ENCODE measurements around the gene IRX4.

Gene IRX4

DNA sequence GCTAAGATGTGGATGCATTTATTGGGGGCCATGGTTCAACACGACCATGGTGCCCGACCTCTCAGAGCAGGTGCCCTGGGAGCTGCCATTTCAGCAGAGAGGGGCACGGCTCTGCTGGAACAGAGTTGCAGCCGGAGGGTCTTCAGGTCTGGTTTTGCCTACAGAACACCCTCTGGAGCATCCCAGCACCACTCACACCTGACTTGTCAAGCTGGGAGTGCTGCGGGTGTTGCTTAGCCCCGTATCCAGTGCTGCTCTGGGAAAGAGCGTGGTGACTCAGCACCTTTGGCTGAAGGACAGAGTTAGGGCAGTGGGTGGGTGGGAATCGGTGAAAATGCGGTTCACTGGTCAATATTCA lies 36.5 kb upstream of the IRX4 start:
- Mint-ChIP-seq H3K4me3 (no peak overlapping the region), H3K36me3 (ENCODE audit: low read depth) (no peaks in the 10 kb centered on the region), H3K27me3 (no peaks in the 10 kb centered on the region), H3K27ac (no peak overlapping the region), H3K4me1 (ENCODE audit: low read depth) (no peaks in the 10 kb centered on the region), H3K9me3 (no peaks in the 10 kb centered on the region)
- intact Hi-C loops (cut with micrococcal nuclease), result no loop called here

DNA sequence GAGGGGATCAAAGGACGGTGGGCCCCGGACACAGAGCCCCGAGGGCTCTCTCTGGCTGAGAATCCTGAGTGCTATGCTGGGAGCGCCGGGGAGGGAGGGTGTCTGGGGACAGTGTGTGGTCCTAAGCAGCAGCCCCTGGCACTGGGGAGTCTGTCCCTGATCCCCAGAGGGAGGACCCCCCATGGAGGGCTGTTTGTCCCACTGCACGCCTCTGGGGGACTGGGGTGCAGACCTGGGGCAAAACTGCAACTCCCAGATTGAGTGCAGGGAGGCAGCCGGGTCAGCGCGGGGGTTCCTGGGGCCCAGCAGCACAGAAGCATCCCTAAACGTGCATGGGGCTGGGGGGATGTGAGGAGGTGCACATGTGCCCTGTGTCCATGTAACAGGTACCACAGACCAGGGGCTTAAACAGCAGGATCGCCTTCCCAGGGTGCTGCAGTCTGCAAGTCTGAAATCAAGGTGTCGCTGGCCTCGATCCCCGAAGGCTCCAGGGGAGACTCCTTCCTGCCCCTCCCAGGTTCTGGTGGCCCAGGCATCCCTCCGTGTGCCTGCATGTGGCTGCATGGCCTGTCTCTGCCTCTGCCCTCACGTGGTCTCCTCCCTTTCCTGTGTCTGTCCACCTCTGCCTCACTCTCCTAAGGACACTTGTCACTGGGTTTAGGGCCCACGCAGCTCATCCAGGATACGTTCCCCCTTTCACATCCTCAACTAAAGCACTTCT lies 35.9 kb upstream of the IRX4 start:
- Mint-ChIP-seq H3K4me3 (no peak overlapping the region), H3K27me3 (no peaks in the 10 kb centered on the region), H3K36me3 (ENCODE audit: low read depth) (no peaks in the 10 kb centered on the region), H3K27ac (no peak overlapping the region), H3K9me3 (no peaks in the 10 kb centered on the region), H3K4me1 (ENCODE audit: low read depth) (no peaks in the 10 kb centered on the region)
- intact Hi-C loops (cut with micrococcal nuclease), result no loop called here

DNA sequence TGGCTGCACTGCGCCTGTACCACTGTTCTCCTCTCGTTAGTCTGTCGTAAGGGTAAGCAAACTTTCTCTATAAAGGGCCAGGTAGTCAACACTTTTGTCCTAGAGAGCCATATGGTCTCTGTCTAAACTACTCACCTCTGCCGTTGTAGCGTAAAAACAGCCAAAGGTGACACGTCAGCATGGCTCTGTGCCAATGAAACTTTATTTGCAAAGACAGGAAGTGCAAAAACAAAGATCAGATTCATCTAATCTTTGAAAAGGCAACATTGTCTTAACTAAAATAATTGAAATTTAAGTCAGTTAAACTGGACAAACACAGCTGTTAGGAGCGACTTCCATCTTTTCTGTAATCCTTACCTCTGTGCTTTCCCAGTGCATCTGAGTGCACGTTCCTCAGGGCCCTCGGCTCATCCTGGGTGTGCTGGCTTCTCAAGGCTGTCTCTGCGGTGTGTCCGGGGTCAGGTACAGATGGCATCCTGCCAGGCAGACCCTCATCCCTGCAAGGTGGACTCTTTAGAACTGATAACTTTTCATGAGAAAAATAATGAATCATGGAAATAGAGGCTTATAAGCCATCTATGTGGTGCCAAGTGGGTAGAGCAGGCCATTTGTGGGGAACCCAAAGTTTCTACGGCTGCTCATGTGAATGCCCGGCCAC lies 35.2 kb upstream of the IRX4 start:
- H3K36me3 Mint-ChIP-seq (ENCODE audit: low read depth), result no peaks in the 10 kb centered on the region
- no peak overlapping the region for H3K27ac Mint-ChIP-seq
- intact Hi-C loops (cut with micrococcal nuclease), result no loop called here
- no peaks in the 10 kb centered on the region for H3K4me1 Mint-ChIP-seq (ENCODE audit: low read depth)
- H3K4me3 Mint-ChIP-seq, result no peak overlapping the region
- no peaks in the 10 kb centered on the region for H3K27me3 Mint-ChIP-seq
- H3K9me3 Mint-ChIP-seq, result no peaks in the 10 kb centered on the region

DNA sequence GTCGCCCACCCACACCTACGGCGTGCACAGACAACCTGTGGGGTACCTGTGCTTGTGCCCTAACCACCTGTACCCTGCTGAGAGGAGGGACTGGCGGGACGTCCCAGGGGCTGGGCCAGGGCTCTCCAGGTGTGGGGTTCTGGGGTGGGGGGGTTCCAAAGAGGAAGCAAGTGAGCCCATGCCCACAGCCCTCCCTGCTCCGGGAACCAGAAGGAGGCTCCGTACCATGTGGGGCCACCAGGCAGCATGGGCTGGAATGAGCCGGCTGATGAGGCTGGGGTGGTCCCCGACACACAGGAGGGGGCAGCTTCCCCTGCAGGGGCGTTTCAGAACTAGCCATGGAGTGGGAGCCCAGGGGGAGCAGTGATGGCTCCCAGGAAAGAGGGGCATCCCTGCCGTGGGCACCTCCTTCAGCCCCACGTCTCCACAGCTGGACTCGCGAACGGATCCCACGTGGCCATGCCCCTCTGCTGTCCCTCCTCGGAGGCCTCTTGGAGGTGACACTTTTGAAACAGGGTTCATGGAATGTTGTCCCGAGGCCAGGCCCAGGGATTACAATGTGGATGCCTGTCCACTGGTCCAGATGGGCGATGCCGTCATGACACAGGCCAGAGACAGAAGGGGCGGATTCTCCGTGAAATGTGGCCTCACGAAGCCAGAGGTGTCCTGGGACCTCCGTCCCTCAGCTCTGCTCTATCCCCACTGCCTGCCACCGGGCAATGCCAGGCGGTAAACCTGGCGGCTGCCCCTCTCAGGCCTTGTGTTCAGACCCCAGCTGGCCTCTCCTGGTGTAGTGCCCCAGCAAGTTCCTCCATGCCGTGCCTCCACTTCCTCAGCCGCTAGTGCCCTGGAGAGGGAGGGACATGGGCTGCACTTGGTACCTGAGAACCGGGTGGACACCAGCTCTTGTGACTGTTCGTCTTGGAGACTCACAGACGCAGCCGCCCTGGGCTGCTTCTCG lies 33.6 kb upstream of the IRX4 start:
- H3K9me3 Mint-ChIP-seq, result no peaks in the 10 kb centered on the region
- intact Hi-C loops (cut with micrococcal nuclease), result no loop called here
- H3K36me3 Mint-ChIP-seq (ENCODE audit: low read depth), result no peaks in the 10 kb centered on the region
- no peaks in the 10 kb centered on the region for H3K4me1 Mint-ChIP-seq (ENCODE audit: low read depth)
- no peak overlapping the region for H3K27ac Mint-ChIP-seq
- no peak overlapping the region for H3K4me3 Mint-ChIP-seq
- no peaks in the 10 kb centered on the region for H3K27me3 Mint-ChIP-seq

DNA sequence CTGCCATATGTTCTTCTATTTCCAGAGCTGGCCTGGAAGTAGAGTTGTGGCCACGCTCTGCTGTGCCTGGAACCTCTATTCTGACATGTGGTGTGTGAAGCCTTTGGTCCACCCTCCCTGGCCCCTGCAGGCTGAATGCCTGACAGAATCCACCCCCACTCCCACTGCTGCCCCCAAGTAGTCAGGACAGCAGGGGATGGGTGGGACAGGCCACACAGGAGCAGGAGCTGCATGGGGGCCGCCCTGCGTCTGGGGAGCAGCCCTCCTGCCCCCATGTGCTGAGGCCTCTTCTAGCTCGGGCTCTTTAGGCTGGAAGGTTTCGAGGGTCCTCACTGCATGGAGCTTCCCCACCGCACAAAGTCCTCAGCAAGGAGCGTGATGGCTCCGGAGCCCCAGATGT lies 32.6 kb upstream of the IRX4 start:
- no peaks in the 10 kb centered on the region for H3K27me3 Mint-ChIP-seq

DNA sequence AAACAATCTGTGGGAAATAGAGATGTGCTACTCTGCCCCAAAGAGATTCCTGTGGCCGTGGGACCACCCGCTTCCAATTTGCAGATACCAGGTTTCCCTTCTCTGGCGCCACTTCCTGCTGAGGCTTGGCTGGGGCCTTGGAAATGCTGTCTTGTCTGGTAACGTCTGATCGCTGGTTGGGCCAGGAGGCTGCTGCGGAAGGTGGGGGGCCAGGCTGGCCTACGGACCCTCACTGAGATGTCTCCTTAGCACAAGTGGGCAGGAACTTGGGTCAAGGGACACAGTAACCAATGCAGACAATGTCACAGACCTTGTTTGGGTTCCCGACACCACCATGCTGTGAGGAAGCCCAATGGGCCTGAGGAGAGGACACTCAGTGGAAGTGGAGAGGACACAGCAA lies 31.7 kb upstream of the IRX4 start:
- H3K4me3 Mint-ChIP-seq, result no peak overlapping the region
- no peaks in the 10 kb centered on the region for H3K4me1 Mint-ChIP-seq (ENCODE audit: low read depth)
- no peaks in the 10 kb centered on the region for H3K27me3 Mint-ChIP-seq
- intact Hi-C loops (cut with micrococcal nuclease), result no loop called here
- no peak overlapping the region for H3K27ac Mint-ChIP-seq
- H3K9me3 Mint-ChIP-seq, result no peaks in the 10 kb centered on the region
- no peaks in the 10 kb centered on the region for H3K36me3 Mint-ChIP-seq (ENCODE audit: low read depth)

More for the DNA sequence above, 32.6 kb upstream of the IRX4 start:
- Mint-ChIP-seq H3K27ac (no peak overlapping the region), H3K9me3 (no peaks in the 10 kb centered on the region), H3K4me3 (no peak overlapping the region), H3K4me1 (ENCODE audit: low read depth) (no peaks in the 10 kb centered on the region), H3K36me3 (ENCODE audit: low read depth) (no peaks in the 10 kb centered on the region)
- intact Hi-C loops (cut with micrococcal nuclease), result no loop called here

DNA sequence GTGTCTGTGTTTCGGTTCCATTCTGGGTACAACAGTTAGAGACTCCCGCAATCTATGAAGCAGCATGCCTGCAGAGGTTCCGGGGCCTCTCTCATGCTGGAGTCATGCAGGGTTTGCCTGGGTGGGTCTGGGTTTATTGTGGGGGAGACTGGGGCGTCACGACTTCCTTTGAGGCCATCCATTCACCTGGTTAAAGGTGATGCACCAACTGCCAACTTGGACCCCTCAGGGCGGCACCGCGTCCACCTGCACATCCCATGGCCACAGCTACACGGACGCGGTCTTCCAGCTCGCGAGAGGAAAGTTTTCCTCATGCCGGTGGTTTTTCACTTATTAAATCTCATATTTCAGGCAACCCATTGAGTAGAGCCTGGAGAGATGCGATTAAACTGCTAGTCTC lies 30.9 kb upstream of the IRX4 start:
- H3K4me1 Mint-ChIP-seq (ENCODE audit: low read depth), result no peaks in the 10 kb centered on the region

DNA sequence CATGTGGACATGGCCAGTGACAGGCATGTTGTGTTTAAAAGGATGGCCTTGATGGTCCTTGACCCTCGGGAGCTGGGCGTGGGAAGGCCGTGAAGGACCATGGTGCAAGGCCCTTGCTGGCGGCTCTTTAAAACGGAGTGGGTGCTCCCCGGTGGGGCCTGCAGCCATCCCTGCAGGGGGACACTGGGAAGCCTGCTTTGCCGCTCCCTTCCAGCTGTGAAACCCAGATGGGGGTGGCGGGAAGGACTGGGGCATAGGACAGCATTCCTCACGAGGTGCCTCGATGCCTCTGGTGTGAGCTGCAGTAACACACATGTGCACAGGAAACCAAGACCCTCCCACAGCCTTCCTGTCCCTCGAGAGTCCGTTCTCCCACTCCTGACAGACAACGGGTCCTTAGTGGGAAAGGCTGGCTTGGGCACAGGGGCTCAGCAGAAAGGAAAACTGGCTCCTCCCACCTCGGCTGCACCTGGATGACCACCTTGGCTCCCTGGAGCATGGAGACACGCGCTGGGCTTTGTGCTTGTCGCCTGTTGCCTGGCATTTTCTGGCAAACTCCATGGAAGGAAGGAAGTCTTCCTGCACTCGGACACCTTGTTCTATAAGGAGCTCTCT lies 30.3 kb upstream of the IRX4 start:
- H3K4me1 Mint-ChIP-seq (ENCODE audit: low read depth), result no peaks in the 10 kb centered on the region
- intact Hi-C loops (cut with micrococcal nuclease), result no loop called here
- no peak overlapping the region for H3K4me3 Mint-ChIP-seq
- no peak overlapping the region for H3K27ac Mint-ChIP-seq
- no peaks in the 10 kb centered on the region for H3K27me3 Mint-ChIP-seq
- H3K36me3 Mint-ChIP-seq (ENCODE audit: low read depth), result no peaks in the 10 kb centered on the region
- no peaks in the 10 kb centered on the region for H3K9me3 Mint-ChIP-seq

More for the DNA sequence above, 30.9 kb upstream of the IRX4 start:
- Mint-ChIP-seq H3K4me3 (no peak overlapping the region), H3K36me3 (ENCODE audit: low read depth) (no peaks in the 10 kb centered on the region), H3K27ac (no peak overlapping the region), H3K9me3 (no peaks in the 10 kb centered on the region), H3K27me3 (no peaks in the 10 kb centered on the region)
- intact Hi-C loops (cut with micrococcal nuclease), result no loop called here

DNA sequence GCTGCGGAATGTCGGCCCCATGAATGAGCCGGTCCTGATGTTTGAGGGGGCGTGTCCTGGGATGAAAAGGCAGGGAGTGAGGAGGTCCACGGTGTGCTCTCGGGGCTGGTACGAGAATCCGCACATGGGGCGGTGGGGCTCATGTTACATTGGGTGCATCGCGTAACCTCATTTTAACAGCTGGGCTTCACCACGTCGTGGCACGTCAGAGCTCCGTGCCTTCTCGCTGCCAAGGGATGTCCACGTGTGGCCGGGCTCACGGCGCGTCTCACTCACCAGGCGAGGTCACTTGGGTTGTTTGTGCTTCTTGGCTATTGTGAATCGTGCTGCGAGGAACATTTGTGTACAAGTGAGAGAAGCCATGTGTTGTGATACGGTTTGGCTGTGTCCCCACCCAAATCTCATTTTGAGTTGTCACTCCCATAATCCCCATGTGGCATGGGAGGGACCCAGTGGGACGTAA lies 29.1 kb upstream of the IRX4 start:
- intact Hi-C loops (cut with micrococcal nuclease), result no loop called here
- no peaks in the 10 kb centered on the region for H3K4me1 Mint-ChIP-seq (ENCODE audit: low read depth)
- peaks cover 2% of the 10 kb centered on the region for H3K27me3 Mint-ChIP-seq
- no peak overlapping the region for H3K27ac Mint-ChIP-seq
- H3K36me3 Mint-ChIP-seq (ENCODE audit: low read depth), result no peaks in the 10 kb centered on the region
- no peak overlapping the region for H3K4me3 Mint-ChIP-seq
- no peaks in the 10 kb centered on the region for H3K9me3 Mint-ChIP-seq

DNA sequence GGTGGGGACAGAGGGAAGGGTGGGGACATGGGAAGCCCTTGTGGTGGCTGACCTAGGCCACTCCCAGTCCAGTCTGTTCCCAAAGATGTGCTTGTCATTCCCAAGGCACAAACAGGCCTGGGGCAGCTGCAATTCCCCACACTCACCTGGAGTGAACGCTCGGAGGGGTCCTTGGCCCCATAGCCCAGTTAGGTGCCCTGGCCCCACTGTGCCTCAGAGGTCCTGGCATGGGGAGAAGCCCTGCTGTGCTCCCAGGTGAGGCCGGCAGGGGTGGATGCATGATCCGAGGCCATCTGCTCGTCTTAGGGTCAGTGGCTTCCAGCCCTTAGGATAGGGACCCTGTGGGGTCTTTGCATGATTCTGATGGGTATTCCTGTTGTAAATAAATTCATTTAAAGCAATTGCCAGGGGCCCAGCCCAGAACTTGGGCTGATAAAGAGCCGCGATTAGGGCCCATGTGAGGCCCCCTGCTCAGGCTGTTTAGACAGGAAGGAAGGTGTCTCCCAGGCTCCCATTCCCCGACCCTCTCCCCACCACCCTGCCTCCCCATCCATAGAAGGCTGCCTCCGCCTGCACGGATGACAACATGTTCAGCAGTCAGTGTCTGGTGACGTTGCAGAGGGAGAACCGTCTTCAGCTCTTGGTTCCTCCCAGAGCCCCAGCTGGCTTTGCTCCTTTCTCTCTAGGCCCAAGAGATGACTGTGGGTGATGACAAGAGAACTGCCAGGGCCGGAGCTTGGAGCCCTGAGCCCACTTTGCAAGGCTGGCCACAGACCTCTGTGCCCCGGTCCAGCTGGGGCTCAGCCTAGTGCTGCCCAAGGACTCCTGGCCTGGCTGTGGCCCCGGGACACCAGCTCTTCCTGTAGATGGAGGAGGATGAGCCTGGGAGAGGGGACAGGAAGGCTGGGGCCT lies 28.4 kb upstream of the IRX4 start:
- intact Hi-C loops (cut with micrococcal nuclease), result no loop called here
- Mint-ChIP-seq H3K27ac (no peak overlapping the region), H3K27me3 (peaks cover 2% of the 10 kb centered on the region), H3K9me3 (no peaks in the 10 kb centered on the region), H3K4me1 (ENCODE audit: low read depth) (no peaks in the 10 kb centered on the region), H3K36me3 (ENCODE audit: low read depth) (no peaks in the 10 kb centered on the region), H3K4me3 (no peak overlapping the region)

DNA sequence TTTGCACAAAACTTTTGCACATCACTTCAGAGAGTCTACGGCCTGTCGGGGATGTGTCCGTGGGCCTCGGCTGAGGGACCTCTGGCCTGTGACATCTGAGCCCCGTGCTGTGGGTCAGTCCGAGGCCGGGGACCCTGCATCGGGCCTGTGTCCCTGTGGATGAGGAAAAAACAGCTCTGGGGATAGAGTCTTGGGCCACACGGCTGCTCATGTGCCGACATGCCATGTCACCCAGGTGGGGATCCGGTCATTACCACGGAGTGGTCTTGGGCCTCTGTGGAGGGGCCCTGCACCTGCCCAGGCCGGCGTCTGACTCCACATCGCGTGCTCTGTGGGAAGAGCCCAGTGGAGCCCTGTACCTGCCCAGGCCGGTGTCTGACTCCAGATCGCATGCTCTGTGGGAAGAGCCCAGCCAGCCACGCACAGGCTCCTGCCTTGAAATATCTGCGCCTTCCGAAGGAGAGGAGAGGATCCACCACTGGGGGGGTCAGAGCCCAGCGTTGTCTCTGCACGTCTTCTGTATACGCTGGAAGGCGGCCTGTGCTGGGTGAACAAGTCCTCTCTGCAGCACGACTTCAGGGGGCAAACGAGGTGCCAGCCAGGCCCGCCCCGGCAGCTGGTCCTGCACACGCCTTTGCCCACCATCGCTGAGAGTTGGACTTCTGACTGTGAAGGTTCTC lies 27.5 kb upstream of the IRX4 start:
- no peaks in the 10 kb centered on the region for H3K36me3 Mint-ChIP-seq (ENCODE audit: low read depth)
- peaks cover 2% of the 10 kb centered on the region for H3K27me3 Mint-ChIP-seq
- H3K4me3 Mint-ChIP-seq, result no peak overlapping the region
- H3K4me1 Mint-ChIP-seq (ENCODE audit: low read depth), result no peaks in the 10 kb centered on the region
- no peaks in the 10 kb centered on the region for H3K9me3 Mint-ChIP-seq
- H3K27ac Mint-ChIP-seq, result no peak overlapping the region
- intact Hi-C loops (cut with micrococcal nuclease), result no loop called here

DNA sequence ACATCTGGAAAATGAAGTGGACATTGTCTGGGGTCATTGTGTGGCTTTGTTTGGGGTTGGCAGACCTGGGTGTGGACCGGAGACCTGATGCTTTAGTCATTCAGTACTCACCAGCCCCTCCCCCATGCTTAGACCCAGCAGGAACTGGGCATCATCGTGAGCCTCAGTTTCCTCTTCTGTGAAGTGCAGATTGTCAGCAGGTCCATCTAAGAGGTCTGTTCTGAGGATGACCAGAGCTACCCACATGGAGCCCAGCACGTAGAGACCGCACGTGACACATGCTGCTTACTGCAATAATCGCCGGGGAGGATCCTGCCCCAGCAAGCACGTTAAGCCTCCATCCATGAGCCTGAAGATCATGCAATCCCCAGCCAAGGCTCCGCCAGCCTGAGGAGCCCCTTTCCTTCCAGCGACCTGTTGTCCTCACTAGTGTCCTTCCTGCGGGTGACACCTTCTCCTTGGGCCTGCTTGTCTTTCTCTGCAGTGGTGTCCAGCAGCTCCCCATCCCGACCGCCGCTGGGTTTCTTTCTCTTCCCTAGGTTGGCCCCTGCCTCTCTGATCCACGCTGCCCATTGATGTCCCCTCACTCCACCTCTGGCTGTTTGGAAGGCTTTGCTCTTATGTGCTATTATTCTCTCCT lies 26.7 kb upstream of the IRX4 start:
- H3K27ac Mint-ChIP-seq, result no peak overlapping the region
- H3K27me3 Mint-ChIP-seq, result peaks cover 2% of the 10 kb centered on the region
- no peak overlapping the region for H3K4me3 Mint-ChIP-seq
- no peaks in the 10 kb centered on the region for H3K36me3 Mint-ChIP-seq (ENCODE audit: low read depth)
- intact Hi-C loops (cut with micrococcal nuclease), result no loop called here
- H3K9me3 Mint-ChIP-seq, result no peaks in the 10 kb centered on the region
- H3K4me1 Mint-ChIP-seq (ENCODE audit: low read depth), result no peaks in the 10 kb centered on the region
